ENCODE results near the gene SLC34A1. TPM values are rescaled to one million over a fixed set of nuclear protein-coding genes. Genes with fewer than 3 reads are reported as not detected.

The SLC34A1 gene
- total and polyA plus RNA-seq, 2 experiments from 2014 or later: not detected

GRCh38 chr5:177438468-177438867, 54.2 kb downstream of the SLC34A1 start:
- no peak overlapping the region for H2AFZ ChIP-seq
- peaks cover 56% of the 10 kb centered on the region for H3K36me3 Mint-ChIP-seq (ENCODE audit: low read depth)
- no peak for TF ChIP-seq POLR2AphosphoS5 (IDR thresholded peaks at IDR 0.05; ENCODE audit: low read depth)
- H3K36me3 ChIP-seq (ENCODE audit: insufficient read depth): peaks cover 3% of the 10 kb centered on the region; the same call in 1 of the 2 replicates
- no peak overlapping the region for H3K4me3 ChIP-seq
- peaks cover 4% of the 10 kb centered on the region; the same call in 1 of the 3 replicates for H3K9me3 Mint-ChIP-seq
- no peaks in the 10 kb centered on the region for H3K79me2 ChIP-seq (replicated peaks; ENCODE audit: insufficient read depth)
- no peaks in the 10 kb centered on the region for H4K20me1 ChIP-seq (replicated peaks; ENCODE audit: insufficient read depth)
- peaks cover 9% of the 10 kb centered on the region for H3K4me1 Mint-ChIP-seq
- ATAC-seq (no peak), DNase-seq (ENCODE audit: low spot score) (no peak)
- no peak overlapping the region for H3K27ac Mint-ChIP-seq
- H3K27me3 ChIP-seq (ENCODE audit: insufficient read depth): no peaks in the 10 kb centered on the region
- H3F3A ChIP-seq (replicated peaks; ENCODE audit: low read depth): peaks cover 7% of the 10 kb centered on the region; the same call in 1 of the 2 replicates
- no peak overlapping the region; the same call in 2 of the 3 replicates for H3K4me3 Mint-ChIP-seq
- H3K4me2 ChIP-seq: no peak overlapping the region
- no peak overlapping the region for H3K27ac ChIP-seq (ENCODE audit: low read depth)
- H3K4me1 ChIP-seq (ENCODE audit: insufficient read depth): 0 out of 2 replicates have a peak, but pooled peaks cover 3% of the 10 kb centered on the region
- H3K27me3 Mint-ChIP-seq (ENCODE audit: insufficient read depth, low read depth, poor library complexity): peaks cover 16% of the 10 kb centered on the region
- H3K9me2 ChIP-seq (ENCODE audit: insufficient read depth): no peaks in the 10 kb centered on the region

GRCh38 chr5:177439518-177440053, 55.4 kb downstream of the SLC34A1 start:
- TF ChIP-seq REST (IDR thresholded peaks at IDR 0.05; ENCODE audit: unreplicated experiment) (no peak), CREB1 (CRISPR knock-in tag; IDR thresholded peaks at IDR 0.05; ENCODE audit: low read depth) (no peak), JUNB (IDR thresholded peaks at IDR 0.05; ENCODE audit: unreplicated experiment) (no peak), EZH2 (IDR thresholded peaks at IDR 0.05; ENCODE audit: low read depth, unreplicated experiment) (no peak), EZH2phosphoT487 (IDR thresholded peaks at IDR 0.05; ENCODE audit: unreplicated experiment) (no peak)
- no peak overlapping the region for H3K4me3 ChIP-seq
- H3F3A ChIP-seq (replicated peaks; ENCODE audit: low read depth): peaks cover 7% of the 10 kb centered on the region; the same call in 1 of the 2 replicates
- Mint-ChIP-seq H3K27me3 (ENCODE audit: insufficient read depth, low read depth, poor library complexity) (peaks cover 23% of the 10 kb centered on the region), H3K36me3 (ENCODE audit: low read depth) (peaks cover 51% of the 10 kb centered on the region), H3K9me3 (peaks cover 4% of the 10 kb centered on the region; the same call in 1 of the 3 replicates), H3K4me1 (peaks cover 17% of the 10 kb centered on the region), H3K27ac (no peak overlapping the region), H3K4me3 (no peak overlapping the region; the same call in 2 of the 3 replicates)
- peaks cover 3% of the 10 kb centered on the region; the same call in 1 of the 2 replicates for H3K36me3 ChIP-seq (ENCODE audit: insufficient read depth)
- H3K27me3 ChIP-seq (ENCODE audit: insufficient read depth): peaks cover 4% of the 10 kb centered on the region; the same call in 1 of the 2 replicates
- no peak overlapping the region for H3K4me2 ChIP-seq
- H3K79me2 ChIP-seq (replicated peaks; ENCODE audit: insufficient read depth): no peaks in the 10 kb centered on the region
- H2AFZ ChIP-seq: no peak overlapping the region
- DNase-seq (ENCODE audit: low spot score) (no peak), ATAC-seq (no peak)
- H4K20me1 ChIP-seq (replicated peaks; ENCODE audit: insufficient read depth): no peaks in the 10 kb centered on the region
- no peaks in the 10 kb centered on the region for H3K9me2 ChIP-seq (ENCODE audit: insufficient read depth)
- H3K27ac ChIP-seq (ENCODE audit: low read depth): no peak overlapping the region
- peaks cover 7% of the 10 kb centered on the region; the same call in 1 of the 2 replicates for H3K4me1 ChIP-seq (ENCODE audit: insufficient read depth)

Data from GM23338 (cell line).